ENCODE measurements around the gene DEDD2.

Gene DEDD2

DNA sequence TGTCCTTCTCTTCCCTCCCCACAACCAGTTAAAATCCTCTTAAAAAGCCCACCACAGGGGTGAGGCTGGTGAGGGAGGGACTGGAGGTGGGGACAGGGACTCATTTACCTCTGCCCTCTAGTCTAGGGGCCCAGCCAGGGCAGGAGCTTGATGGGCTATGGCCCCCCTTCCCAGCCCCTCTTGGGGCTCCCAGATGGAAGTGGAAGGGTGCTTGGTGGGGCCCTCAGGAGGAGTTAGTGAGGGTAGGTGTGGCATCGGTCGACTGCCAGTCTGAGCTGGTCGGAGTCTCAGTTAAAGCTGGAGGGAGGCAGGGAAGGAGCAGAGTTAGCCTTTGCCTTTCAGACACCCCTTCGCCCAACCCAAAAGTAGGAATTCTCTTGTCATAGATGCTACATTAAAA, 13.1 kb upstream of the DEDD2 start:
- Histone ChIP-seq H3K27me3 (no peaks in the 10 kb centered on the region), H3K4me2 (no peak overlapping the region), H3K9me3 (no peaks in the 10 kb centered on the region), H4K20me1 (peaks cover 97% of the 10 kb centered on the region), H3K9ac (no peak overlapping the region), H3K4me1 (peaks cover 10% of the 10 kb centered on the region; the same call in 1 of the 2 replicates), H3K4me3 (no peak overlapping the region), H3K27ac (no peak overlapping the region), H3K36me3 (peaks cover 98% of the 10 kb centered on the region)
- TF ChIP-seq Cebpa-rat (IDR thresholded peaks at IDR 0.05): no peak

DNA sequence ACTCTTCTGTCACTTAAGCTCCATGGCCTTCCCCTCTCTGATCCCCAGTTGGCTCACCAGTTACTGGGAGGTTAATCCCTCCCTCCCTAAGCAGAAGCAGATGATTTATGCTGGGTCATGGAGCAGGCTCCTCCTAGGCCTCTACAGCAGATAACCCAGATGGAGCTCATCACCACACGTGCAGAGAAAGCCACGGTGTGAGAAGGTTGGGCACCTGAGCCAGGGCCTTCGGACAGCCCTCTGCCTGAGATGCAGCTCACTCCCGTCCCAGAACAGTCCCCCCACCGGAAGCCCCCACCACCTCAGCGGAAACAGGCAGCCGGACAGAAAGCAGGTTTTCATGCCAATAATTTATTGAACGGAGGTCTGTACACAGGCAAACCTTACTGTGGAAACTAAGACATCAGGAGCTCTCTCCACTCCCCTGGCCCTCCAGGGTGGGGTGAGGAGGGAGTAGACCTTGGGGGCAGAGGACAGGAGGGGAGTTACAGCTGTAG, 12.4 kb upstream of the DEDD2 start:
- H3K9ac ChIP-seq: no peak overlapping the region
- H3K36me3 ChIP-seq: peaks cover 98% of the 10 kb centered on the region

DNA sequence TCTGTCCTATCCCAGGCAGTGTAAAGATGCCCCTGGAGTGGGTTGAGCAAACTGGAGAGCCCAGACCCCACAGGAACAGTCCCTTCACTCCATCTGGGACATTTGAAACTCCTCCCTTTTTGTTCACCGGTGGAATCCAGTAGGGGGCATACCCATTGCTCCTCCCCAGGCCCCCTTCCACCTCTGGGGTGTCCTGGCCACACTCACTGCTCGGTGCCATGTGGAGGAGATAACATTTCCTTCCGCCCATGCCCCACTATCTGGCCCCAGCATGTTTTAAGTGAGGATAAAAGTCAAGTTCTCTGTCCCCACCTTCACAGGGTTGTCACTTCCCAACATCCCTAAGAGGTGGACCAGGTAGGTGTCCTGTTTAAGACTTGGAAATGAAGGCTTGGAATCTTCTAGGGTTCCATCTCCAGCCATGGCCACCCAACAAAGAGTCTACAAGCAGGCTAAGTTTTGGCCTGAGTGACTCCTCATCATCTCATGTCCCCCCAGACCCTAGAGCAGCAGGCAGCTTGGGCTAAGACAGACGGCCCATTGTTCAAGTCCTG, 11.9 kb upstream of the DEDD2 start:
- no peak overlapping the region for H3K27ac ChIP-seq
- H4K20me1 ChIP-seq: peaks cover 97% of the 10 kb centered on the region
- H3K36me3 ChIP-seq: peaks cover 98% of the 10 kb centered on the region
- no peaks in the 10 kb centered on the region for H3K9me3 ChIP-seq
- no peaks in the 10 kb centered on the region for H3K27me3 ChIP-seq
- H3K4me1 ChIP-seq: peaks cover 10% of the 10 kb centered on the region; the same call in 1 of the 2 replicates
- no peak for TF ChIP-seq Cebpa-rat (IDR thresholded peaks at IDR 0.05)
- no peak overlapping the region for H3K4me2 ChIP-seq
- no peak overlapping the region for H3K4me3 ChIP-seq
- H3K9ac ChIP-seq: no peak overlapping the region

More for the DNA sequence above, 12.4 kb upstream of the DEDD2 start:
- H3K27me3 ChIP-seq: no peaks in the 10 kb centered on the region
- no peak overlapping the region for H3K4me3 ChIP-seq
- TF ChIP-seq Cebpa-rat (IDR thresholded peaks at IDR 0.05): no peak
- peaks cover 97% of the 10 kb centered on the region for H4K20me1 ChIP-seq
- H3K4me2 ChIP-seq: no peak overlapping the region
- peaks cover 10% of the 10 kb centered on the region; the same call in 1 of the 2 replicates for H3K4me1 ChIP-seq
- H3K27ac ChIP-seq: no peak overlapping the region
- H3K9me3 ChIP-seq: no peaks in the 10 kb centered on the region

DNA sequence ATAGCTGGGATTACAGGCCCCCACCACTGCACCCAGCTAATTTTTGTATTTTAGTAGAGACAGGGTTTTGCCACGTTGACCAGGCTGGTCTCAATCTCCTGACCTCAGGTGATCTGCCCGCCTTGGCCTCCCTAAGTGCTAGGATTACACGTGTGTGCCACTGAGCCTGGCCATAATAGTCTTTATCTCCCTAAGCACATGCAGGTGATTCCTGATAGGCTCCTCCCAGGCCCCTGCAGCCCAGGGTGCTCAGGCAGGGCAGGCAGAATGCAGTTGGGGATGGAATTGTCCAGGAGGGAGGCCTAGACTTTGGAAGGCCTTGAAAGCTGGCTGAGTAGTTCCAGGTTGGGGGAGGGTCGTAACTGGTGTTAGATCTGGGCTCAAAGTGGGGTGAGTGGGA, 11.2 kb upstream of the DEDD2 start:
- Histone ChIP-seq H3K4me1 (peaks cover 10% of the 10 kb centered on the region; the same call in 1 of the 2 replicates), H3K27ac (no peak overlapping the region), H3K36me3 (peaks cover 97% of the 10 kb centered on the region), H3K9ac (no peak overlapping the region), H3K4me3 (no peak overlapping the region), H4K20me1 (peaks cover 94% of the 10 kb centered on the region), H3K9me3 (no peaks in the 10 kb centered on the region), H3K4me2 (no peak overlapping the region), H3K27me3 (no peaks in the 10 kb centered on the region)
- TF ChIP-seq Cebpa-rat (IDR thresholded peaks at IDR 0.05): no peak

DNA sequence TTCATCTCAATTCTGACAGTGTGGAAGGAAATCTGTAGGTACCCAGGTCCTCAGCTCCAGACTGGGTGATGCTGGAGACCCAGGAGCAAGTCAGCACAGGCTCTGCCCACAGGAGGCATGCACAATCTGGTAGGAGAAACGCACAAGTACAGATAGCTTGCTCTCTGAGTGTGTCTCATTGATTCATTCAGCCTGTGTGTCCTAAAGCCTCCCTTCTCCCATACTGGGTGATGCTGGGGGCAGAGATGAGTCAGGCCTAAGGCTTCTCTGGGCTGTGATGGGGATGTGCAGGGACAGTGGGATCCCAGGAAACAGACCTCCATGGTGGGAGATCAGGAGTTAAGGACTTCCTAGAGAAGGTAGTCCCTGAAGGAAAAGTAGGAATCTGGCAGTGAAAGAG, 9.4 kb upstream of the DEDD2 start:
- Histone ChIP-seq H3K27ac (no peak overlapping the region), H3K4me2 (no peak overlapping the region), H3K9me3 (no peaks in the 10 kb centered on the region), H3K4me1 (peaks cover 4% of the 10 kb centered on the region; the same call in 1 of the 2 replicates), H3K4me3 (no peak overlapping the region), H3K9ac (no peak overlapping the region), H4K20me1 (peaks cover 96% of the 10 kb centered on the region), H3K36me3 (peaks cover 96% of the 10 kb centered on the region), H3K27me3 (no peaks in the 10 kb centered on the region)
- no peak for TF ChIP-seq Cebpa-rat (IDR thresholded peaks at IDR 0.05)

DNA sequence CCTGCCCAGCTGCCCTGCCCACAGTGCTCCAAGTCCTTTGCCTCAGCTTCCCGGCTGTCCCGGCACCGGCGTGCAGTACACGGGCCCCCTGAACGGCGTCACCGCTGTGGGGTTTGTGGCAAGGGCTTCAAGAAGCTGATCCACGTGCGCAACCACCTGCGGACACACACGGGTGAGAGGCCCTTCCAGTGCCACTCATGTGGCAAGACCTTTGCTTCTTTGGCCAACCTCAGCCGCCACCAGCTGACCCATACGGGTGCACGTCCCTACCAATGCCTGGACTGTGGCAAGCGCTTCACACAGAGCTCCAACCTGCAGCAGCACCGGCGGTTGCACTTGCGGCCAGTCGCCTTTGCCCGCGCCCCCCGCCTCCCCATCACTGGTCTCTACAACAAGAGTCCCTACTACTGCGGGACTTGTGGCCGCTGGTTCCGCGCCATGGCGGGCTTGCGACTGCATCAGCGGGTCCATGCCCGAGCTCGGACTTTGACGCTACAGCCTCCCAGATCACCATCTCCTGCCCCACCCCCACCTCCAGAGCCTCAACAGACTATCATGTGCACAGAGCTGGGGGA, 8.3 kb upstream of the DEDD2 start:
- Histone ChIP-seq H3K9me3 (no peaks in the 10 kb centered on the region), H3K9ac (no peak overlapping the region), H3K36me3 (peaks cover 86% of the 10 kb centered on the region), H3K4me3 (no peak overlapping the region), H3K27ac (no peak overlapping the region), H3K4me1 (peaks cover 11% of the 10 kb centered on the region), H3K4me2 (no peak overlapping the region), H4K20me1 (peaks cover 96% of the 10 kb centered on the region), H3K27me3 (no peaks in the 10 kb centered on the region)
- TF ChIP-seq Cebpa-rat (IDR thresholded peaks at IDR 0.05): no peak

DNA sequence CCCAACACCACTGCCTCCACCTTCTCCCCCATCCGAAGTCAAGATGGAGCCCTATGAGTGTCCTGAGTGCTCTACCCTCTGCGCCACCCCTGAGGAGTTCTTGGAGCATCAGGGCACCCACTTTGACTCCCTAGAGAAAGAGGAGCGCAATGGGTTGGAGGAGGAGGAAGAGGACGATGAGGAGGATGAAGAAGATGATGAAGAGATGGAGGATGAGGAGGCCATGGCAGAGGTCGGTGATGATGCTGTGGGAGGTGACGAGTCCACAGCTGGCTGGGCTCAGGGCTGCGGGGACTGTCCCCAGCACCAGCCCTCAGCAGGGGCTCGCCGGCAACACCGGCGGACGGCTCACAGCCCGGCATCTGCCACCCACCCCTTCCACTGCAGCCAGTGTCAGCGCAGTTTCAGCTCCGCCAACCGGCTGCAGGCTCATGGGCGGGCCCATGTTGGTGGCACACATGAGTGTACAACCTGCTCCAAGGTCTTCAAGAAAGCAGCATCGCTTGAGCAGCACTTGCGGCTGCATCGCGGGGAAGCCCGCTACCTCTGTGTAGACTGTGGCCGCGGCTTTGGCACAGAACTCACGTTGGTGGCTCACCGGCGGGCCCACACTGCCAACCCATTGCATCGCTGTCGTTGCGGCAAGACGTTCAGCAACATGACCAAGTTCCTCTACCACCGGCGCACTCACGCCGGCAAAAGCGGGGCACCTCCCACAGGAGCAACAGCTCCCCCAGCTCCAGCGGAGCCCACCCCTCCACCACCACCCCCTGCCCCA, 7.7 kb upstream of the DEDD2 start:
- Histone ChIP-seq H4K20me1 (peaks cover 94% of the 10 kb centered on the region), H3K9me3 (no peaks in the 10 kb centered on the region), H3K27me3 (no peaks in the 10 kb centered on the region), H3K27ac (no peak overlapping the region), H3K9ac (no peak overlapping the region), H3K4me3 (no peak overlapping the region), H3K4me1 (peaks cover 13% of the 10 kb centered on the region), H3K4me2 (no peak overlapping the region), H3K36me3 (peaks cover 80% of the 10 kb centered on the region)
- no peak for TF ChIP-seq Cebpa-rat (IDR thresholded peaks at IDR 0.05)

DNA sequence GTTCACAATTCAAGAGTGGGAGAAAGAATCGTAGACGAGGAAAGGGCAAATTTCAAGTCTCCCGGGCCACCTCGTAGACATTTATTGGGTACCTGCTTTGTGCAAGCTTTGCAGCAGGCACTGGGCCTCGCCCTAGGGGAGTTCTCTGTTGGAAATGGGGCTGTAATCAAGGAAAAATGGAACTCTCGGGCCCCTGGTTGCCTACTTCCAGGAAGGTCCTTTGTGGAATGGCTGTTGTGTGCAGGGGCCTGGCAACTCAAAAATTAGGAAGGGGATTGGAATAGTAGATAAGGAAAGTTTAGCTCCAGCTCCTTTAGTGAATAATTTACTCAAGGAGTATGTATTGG, 3.2 kb upstream of the DEDD2 start:
- Histone ChIP-seq H3K9me3 (no peaks in the 10 kb centered on the region), H3K36me3 (peaks cover 36% of the 10 kb centered on the region), H3K27ac (peak overlapping the region; percentile 78), H3K4me1 (peaks cover 43% of the 10 kb centered on the region), H3K4me2 (peak overlapping the region; percentile 95), H4K20me1 (peaks cover 66% of the 10 kb centered on the region), H3K27me3 (no peaks in the 10 kb centered on the region), H3K9ac (peak overlapping the region; percentile 89), H3K4me3 (peak overlapping the region; percentile 77)
- TF ChIP-seq Cebpa-rat (IDR thresholded peaks at IDR 0.05): no peak

DNA sequence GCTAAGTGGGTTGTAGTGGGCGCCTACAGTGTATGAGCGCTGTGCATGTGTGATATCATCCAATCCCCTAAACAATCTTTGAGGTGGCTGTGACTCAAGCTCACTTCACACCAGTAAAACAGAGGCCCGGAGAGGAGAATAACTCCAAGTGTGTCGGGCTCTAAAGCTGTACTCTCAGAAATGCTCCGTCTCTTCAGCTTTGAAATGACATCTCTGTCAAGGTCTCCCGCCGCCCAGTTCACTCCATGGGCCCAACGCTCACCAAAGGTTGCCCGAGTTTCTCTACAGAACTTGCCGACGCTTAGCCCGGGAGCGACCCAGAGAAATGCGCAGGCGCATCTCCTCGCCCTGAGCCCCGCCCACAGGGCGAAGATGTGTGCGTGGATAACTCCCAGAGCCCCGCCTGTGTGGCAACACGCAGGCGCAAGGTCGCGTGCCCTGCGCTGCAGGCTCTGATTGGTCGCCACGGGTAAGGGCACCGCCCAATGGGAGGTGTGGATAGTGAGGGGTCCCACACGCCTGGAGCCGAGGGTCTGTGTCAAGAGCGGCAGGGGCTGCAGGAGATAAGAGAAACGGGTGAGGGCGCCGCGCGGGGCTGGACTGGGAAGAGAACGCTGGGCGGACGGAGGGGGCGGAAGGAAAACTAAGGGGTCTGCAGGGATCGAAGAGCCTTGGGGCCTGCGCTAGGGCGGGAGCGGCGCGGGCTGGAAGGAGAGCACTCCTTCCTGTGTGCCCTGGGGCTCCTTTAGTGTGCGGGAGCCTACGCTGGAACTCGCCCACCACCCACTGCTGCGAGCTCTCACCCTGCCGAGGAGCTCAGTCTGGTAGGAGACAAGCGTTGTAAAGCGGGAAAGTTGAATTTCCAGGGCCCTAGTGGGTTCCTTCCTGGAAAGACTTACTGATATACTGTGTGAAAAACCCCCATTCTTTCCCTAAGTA, 2.6 kb upstream of the DEDD2 start, which contains the start of gene ZNF526:
TSS of gene ZNF526 (plus strand) at position 501 of the 939 bp plus-strand sequence. CDS start 4,092 bp downstream, outside the sequence.
- Histone ChIP-seq H4K20me1 (peaks cover 66% of the 10 kb centered on the region), H3K4me1 (peaks cover 50% of the 10 kb centered on the region), H3K4me2 (peak within 1 kb of the TSS; percentile 95), H3K4me3 (peak within 1 kb of the TSS; percentile 77), H3K27me3 (no peaks in the 10 kb centered on the region), H3K9me3 (no peaks in the 10 kb centered on the region), H3K9ac (peak within 1 kb of the TSS; percentile 89), H3K36me3 (peaks cover 35% of the 10 kb centered on the region), H3K27ac (peak within 1 kb of the TSS; percentile 78)
- no peak for TF ChIP-seq Cebpa-rat (IDR thresholded peaks at IDR 0.05)
